ENCODE results near the gene SPATA2L. TPM values are rescaled to one million over a fixed set of nuclear protein-coding genes. Genes with fewer than 3 reads are reported as not detected.

Gene SPATA2L
- total RNA-seq, 1 donor from 2014 or later = 10.8 TPM

DNA sequence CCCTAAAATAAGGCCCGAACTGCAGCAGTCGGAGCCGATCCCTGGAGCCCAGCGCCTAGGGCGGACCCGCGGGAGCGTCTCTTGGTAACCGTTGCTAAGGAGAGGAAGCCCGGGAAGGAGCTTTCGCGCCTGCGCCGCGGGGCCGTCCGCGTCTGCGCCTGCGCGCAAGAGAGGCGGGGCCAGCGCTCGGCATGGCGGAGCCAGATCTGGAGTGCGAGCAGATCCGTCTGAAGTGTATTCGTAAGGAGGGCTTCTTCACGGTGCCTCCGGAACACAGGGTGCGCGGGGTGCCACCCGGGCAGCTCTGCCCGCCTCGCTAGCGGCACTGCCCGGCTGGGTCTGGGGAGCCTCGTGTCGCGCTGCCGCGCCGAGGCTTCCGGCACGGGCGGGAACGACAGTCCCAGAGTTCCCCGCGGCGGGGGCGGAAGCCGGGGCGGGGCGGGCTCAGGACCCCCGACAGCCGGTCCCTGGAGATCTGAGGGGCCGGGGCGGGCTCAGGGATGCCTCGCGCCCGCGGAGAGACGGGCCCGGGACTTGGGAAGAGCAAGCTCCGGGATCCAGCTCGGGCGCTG lies 14.9 kb downstream of the SPATA2L start, which contains the start of gene CDK10:
CDK10 (plus strand) TSS at position 170 of the 572 bp plus-strand sequence; CDS start at position 192, 22 bp downstream.
- DNase-seq (ENCODE audit: low read depth) = peak; percentile 67
- Histone ChIP-seq H2AFZ (ENCODE audit: low read depth, low read length) (peak within 1 kb of the TSS; percentile 85), H4K20me1 (ENCODE audit: insufficient read depth, low read length) (peaks cover 14% of the 10 kb centered on the region), H3K79me2 (ENCODE audit: insufficient read depth, low read length) (peaks cover 25% of the 10 kb centered on the region), H3K36me3 (ENCODE audit: insufficient read depth, low read length) (peaks cover 5% of the 10 kb centered on the region), H3K27ac (ENCODE audit: low read depth, low read length) (peak within 1 kb of the TSS; percentile 81), H3K4me1 (ENCODE audit: insufficient read depth, low read length) (peaks cover 10% of the 10 kb centered on the region), H3K4me3 (ENCODE audit: insufficient read depth, low read depth, low read length) (peak within 1 kb of the TSS; percentile 78), H3K9me3 (ENCODE audit: insufficient read depth, low read depth, low read length) (peaks cover 3% of the 10 kb centered on the region), H3K9ac (ENCODE audit: low read length) (peak within 1 kb of the TSS; percentile 87), H3K4me2 (ENCODE audit: low read length) (peak within 1 kb of the TSS; percentile 99), H3K27me3 (ENCODE audit: insufficient read depth, low read length) (no peaks in the 10 kb centered on the region)
- peaks cover 21% of the 10 kb centered on the region for H3K36me3 Mint-ChIP-seq (ENCODE audit: low read depth, unreplicated experiment)
- peaks cover 15% of the 10 kb centered on the region for H3K9me3 Mint-ChIP-seq (ENCODE audit: unreplicated experiment)
- H3K4me1 Mint-ChIP-seq (ENCODE audit: low read depth, unreplicated experiment) = peaks cover 4% of the 10 kb centered on the region
- TF ChIP-seq, protein P1, sequence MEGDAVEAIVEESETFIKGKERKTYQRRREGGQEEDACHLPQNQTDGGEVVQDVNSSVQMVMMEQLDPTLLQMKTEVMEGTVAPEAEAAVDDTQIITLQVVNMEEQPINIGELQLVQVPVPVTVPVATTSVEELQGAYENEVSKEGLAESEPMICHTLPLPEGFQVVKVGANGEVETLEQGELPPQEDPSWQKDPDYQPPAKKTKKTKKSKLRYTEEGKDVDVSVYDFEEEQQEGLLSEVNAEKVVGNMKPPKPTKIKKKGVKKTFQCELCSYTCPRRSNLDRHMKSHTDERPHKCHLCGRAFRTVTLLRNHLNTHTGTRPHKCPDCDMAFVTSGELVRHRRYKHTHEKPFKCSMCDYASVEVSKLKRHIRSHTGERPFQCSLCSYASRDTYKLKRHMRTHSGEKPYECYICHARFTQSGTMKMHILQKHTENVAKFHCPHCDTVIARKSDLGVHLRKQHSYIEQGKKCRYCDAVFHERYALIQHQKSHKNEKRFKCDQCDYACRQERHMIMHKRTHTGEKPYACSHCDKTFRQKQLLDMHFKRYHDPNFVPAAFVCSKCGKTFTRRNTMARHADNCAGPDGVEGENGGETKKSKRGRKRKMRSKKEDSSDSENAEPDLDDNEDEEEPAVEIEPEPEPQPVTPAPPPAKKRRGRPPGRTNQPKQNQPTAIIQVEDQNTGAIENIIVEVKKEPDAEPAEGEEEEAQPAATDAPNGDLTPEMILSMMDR (IDR thresholded peaks at IDR 0.05; ENCODE audit: insufficient read depth, low read depth, low read length) = no peak
- no peak for TF ChIP-seq EZH2 (IDR thresholded peaks at IDR 0.05; ENCODE audit: insufficient read depth, low read length)
- peak within 1 kb of the TSS; percentile 85 for H3K27ac Mint-ChIP-seq (ENCODE audit: unreplicated experiment)
- peak within 1 kb of the TSS; percentile 94 for H3K4me3 Mint-ChIP-seq (ENCODE audit: unreplicated experiment)
- no peaks in the 10 kb centered on the region for H3K27me3 Mint-ChIP-seq (ENCODE audit: low read depth, unreplicated experiment)
- FAIRE-seq = no peak

DNA sequence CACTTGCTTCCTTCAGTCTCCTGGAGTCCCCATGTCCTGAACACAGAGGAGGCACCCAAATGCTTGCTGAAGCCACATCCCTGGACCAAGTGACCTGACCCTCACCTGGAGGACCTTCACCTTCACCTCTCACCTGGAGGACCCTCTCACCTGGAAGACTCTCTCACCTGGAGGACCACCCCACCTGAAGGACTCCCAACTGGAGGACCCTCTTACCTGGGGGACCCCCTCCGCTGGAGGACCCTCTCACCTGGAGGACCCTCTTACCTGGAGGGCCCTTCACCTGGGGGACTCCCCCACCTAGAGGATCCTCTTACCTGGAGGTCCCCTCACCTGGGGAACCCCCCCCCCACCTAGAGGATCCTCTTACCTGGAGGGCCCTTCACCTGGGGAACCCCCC lies 15.6 kb downstream of the SPATA2L start:
- DNase-seq (ENCODE audit: low read depth) (no peak), FAIRE-seq (no peak)
- Mint-ChIP-seq H3K4me3 (ENCODE audit: unreplicated experiment) (peak overlapping the region; percentile 68), H3K27me3 (ENCODE audit: low read depth, unreplicated experiment) (no peaks in the 10 kb centered on the region), H3K36me3 (ENCODE audit: low read depth, unreplicated experiment) (peaks cover 24% of the 10 kb centered on the region), H3K4me1 (ENCODE audit: low read depth, unreplicated experiment) (peaks cover 4% of the 10 kb centered on the region), H3K27ac (ENCODE audit: unreplicated experiment) (no peak overlapping the region), H3K9me3 (ENCODE audit: unreplicated experiment) (peaks cover 15% of the 10 kb centered on the region)
- Histone ChIP-seq H3K36me3 (ENCODE audit: insufficient read depth, low read length) (peaks cover 3% of the 10 kb centered on the region), H3K9ac (ENCODE audit: low read length) (no peak overlapping the region), H3K4me3 (ENCODE audit: insufficient read depth, low read depth, low read length) (no peak overlapping the region), H2AFZ (ENCODE audit: low read depth, low read length) (no peak overlapping the region), H3K4me1 (ENCODE audit: insufficient read depth, low read length) (peaks cover 10% of the 10 kb centered on the region), H3K27ac (ENCODE audit: low read depth, low read length) (no peak overlapping the region), H3K9me3 (ENCODE audit: insufficient read depth, low read depth, low read length) (peaks cover 3% of the 10 kb centered on the region), H4K20me1 (ENCODE audit: insufficient read depth, low read length) (peaks cover 14% of the 10 kb centered on the region), H3K4me2 (ENCODE audit: low read length) (peak overlapping the region; percentile 99), H3K27me3 (ENCODE audit: insufficient read depth, low read length) (no peaks in the 10 kb centered on the region), H3K79me2 (ENCODE audit: insufficient read depth, low read length) (peaks cover 25% of the 10 kb centered on the region)
- TF ChIP-seq, protein P1 (IDR thresholded peaks at IDR 0.05; ENCODE audit: insufficient read depth, low read depth, low read length) = no peak
- no peak for TF ChIP-seq EZH2 (IDR thresholded peaks at IDR 0.05; ENCODE audit: insufficient read depth, low read length)

DNA sequence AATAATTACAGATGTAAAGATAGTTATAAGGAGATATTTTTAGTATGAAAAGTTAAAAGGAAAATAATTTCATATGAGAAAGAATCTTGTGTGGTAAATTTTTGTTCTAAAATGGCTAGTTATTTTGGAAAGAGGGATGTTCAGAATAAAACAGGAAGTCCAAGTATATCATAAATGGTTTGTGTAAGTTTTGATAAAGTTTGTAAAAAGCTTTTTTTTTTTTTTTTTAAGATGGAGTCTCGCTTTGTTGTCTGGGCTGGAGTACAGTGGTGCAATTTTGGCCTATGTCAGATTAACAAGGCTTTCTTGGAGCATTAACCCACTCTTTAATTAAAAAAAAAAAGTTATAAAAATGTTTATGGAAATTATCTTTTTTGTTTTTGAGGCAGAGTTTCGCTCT lies 23.2 kb downstream of the SPATA2L start:
- Mint-ChIP-seq H3K27ac (ENCODE audit: unreplicated experiment) (no peak overlapping the region), H3K4me3 (ENCODE audit: unreplicated experiment) (no peak overlapping the region), H3K36me3 (ENCODE audit: low read depth, unreplicated experiment) (peaks cover 26% of the 10 kb centered on the region), H3K9me3 (ENCODE audit: unreplicated experiment) (peaks cover 8% of the 10 kb centered on the region), H3K27me3 (ENCODE audit: low read depth, unreplicated experiment) (no peaks in the 10 kb centered on the region), H3K4me1 (ENCODE audit: low read depth, unreplicated experiment) (no peaks in the 10 kb centered on the region)
- no peak overlapping the region for H3K4me3 ChIP-seq (ENCODE audit: insufficient read depth, low read depth, low read length)
- no peaks in the 10 kb centered on the region for H3K79me2 ChIP-seq (ENCODE audit: insufficient read depth, low read length)
- DNase-seq (ENCODE audit: low read depth) = no peak
- TF ChIP-seq, protein P1 (IDR thresholded peaks at IDR 0.05; ENCODE audit: insufficient read depth, low read depth, low read length) = no peak
- TF ChIP-seq EZH2 (IDR thresholded peaks at IDR 0.05; ENCODE audit: insufficient read depth, low read length) = no peak
- no peak overlapping the region for H3K9ac ChIP-seq (ENCODE audit: low read length)
- no peaks in the 10 kb centered on the region for H3K36me3 ChIP-seq (ENCODE audit: insufficient read depth, low read length)
- H3K27ac ChIP-seq (ENCODE audit: low read depth, low read length) = no peak overlapping the region
- no peak overlapping the region for H2AFZ ChIP-seq (ENCODE audit: low read depth, low read length)
- no peak overlapping the region for H3K4me2 ChIP-seq (ENCODE audit: low read length)
- FAIRE-seq = no peak
- H3K9me3 ChIP-seq (ENCODE audit: insufficient read depth, low read depth, low read length) = peaks cover 7% of the 10 kb centered on the region
- no peaks in the 10 kb centered on the region for H3K4me1 ChIP-seq (ENCODE audit: insufficient read depth, low read length)
- no peaks in the 10 kb centered on the region for H4K20me1 ChIP-seq (ENCODE audit: insufficient read depth, low read length)
- H3K27me3 ChIP-seq (ENCODE audit: insufficient read depth, low read length) = no peaks in the 10 kb centered on the region
